Lower leg skin (tissue), 3 donors: ENCODE measurements around the gene TIRAP.

Source experiments
- CTCF ChIP-seq, 3 donors: fragments of 450-650 bp; IDR thresholded peaks; one replicate each; pipeline ENCODE4 v1.5.1; 2016; ENCODE audit warnings: antibody characterized with exemption in 3 of 3, mild to moderate bottlenecking in 3 of 3, moderate library complexity in 2 of 3
- POLR2A ChIP-seq, 2 donors: fragments of 450-650 bp; IDR thresholded peaks; one replicate each; pipeline ENCODE4 v1.6.1; 2016 to 2017; ENCODE audit warnings: antibody characterized with exemption in 2 of 2, mild to moderate bottlenecking in 1 of 2, moderate library complexity in 1 of 2

GRCh38 chr11:126281245-126281644 is 1.6 kb upstream of the TIRAP start:
- TF ChIP-seq CTCF (IDR thresholded peaks at IDR 0.05) (no peak), POLR2A (IDR thresholded peaks at IDR 0.05) (no peak)
